ENCODE measurements around the gene IL1R2. TPM values are rescaled to one million over a fixed set of nuclear protein-coding genes. Genes with fewer than 3 reads are reported as not detected.

The IL1R2 gene
- total RNA-seq, 4 donors from 2014 or later, result 7.1 to 52.4 (median 29.9) TPM

GRCh38 chr2:102055346-102055990, 63.7 kb downstream of the IL1R2 start:
- in situ Hi-C loops (cut with MboI; ENCODE audit: low pct_ligation_motif_present in 1 of 4, low pct_unique_long_range_greater_than_20kb in 1 of 4, low sequenced_read_pairs in 3 of 4), result no loop called here
- TF ChIP-seq EP300 (IDR thresholded peaks at IDR 0.05; ENCODE audit: low read depth) (no peak), POLR2A (IDR thresholded peaks at IDR 0.05) (no peak), POLR2AphosphoS5 (IDR thresholded peaks at IDR 0.05) (no peak), CTCF (IDR thresholded peaks at IDR 0.05) (no peak)
- Histone ChIP-seq H3K4me1 (peaks cover 5 to 27% (median 21%) of the 10 kb centered on the region in 4 donors), H3K27me3 (no peaks in the 10 kb centered on the region), H3K4me3 (no peak overlapping the region), H3K27ac (peak overlapping the region; percentile 36 to 62 (median 44)), H3K36me3 (no peaks in the 10 kb centered on the region), H3K9me3 (no peaks in the 10 kb centered on the region)
- DNase-seq, result no peak
- intact Hi-C loops (cut with DNase I; ENCODE audit: low total_unique reads), result loop anchor here (10.0 kb wide), 2 partner anchors 91 to 179 kb away; no protein-coding TSS in a partner anchor
- WGBS, 2 donors (ENCODE audit: low coverage in 1 of 2), result 44 to 58% methylated on average over 3 to 5 of the region's 5 CpGs

GRCh38 chr2:102056079-102056581, 64.4 kb downstream of the IL1R2 start:
- no peak for DNase-seq
- intact Hi-C loops (cut with DNase I; ENCODE audit: low total_unique reads), result loop anchor here (10.0 kb wide), 2 partner anchors 91 to 179 kb away; no protein-coding TSS in a partner anchor
- Histone ChIP-seq H3K27me3 (no peaks in the 10 kb centered on the region), H3K9me3 (no peaks in the 10 kb centered on the region), H3K4me1 (peaks cover 5 to 25% (median 15%) of the 10 kb centered on the region in 4 donors), H3K4me3 (no peak overlapping the region), H3K36me3 (no peaks in the 10 kb centered on the region), H3K27ac (peak overlapping the region; percentile 36 to 62 (median 44))
- no peak for TF ChIP-seq EP300 (IDR thresholded peaks at IDR 0.05; ENCODE audit: low read depth)
- no peak for TF ChIP-seq CTCF (IDR thresholded peaks at IDR 0.05)
- no peak for TF ChIP-seq POLR2A (IDR thresholded peaks at IDR 0.05)
- TF ChIP-seq POLR2AphosphoS5 (IDR thresholded peaks at IDR 0.05), result no peak
- in situ Hi-C loops (cut with MboI; ENCODE audit: low pct_ligation_motif_present in 1 of 4, low pct_unique_long_range_greater_than_20kb in 1 of 4, low sequenced_read_pairs in 3 of 4), result no loop called here
- 86% methylated on average over 3 of the region's 3 CpGs; no CpG with 5 or more reads in 1 of the 2 donors for WGBS, 2 donors (ENCODE audit: low coverage in 1 of 2)

GRCh38 chr2:102057502-102058292, 65.9 kb downstream of the IL1R2 start:
- in situ Hi-C loops (cut with MboI; ENCODE audit: low pct_ligation_motif_present in 1 of 4, low pct_unique_long_range_greater_than_20kb in 1 of 4, low sequenced_read_pairs in 3 of 4), result no loop called here
- intact Hi-C loops (cut with DNase I; ENCODE audit: low total_unique reads), result loop anchor here (10.0 kb wide), 2 partner anchors 93 to 177 kb away; no protein-coding TSS in a partner anchor
- H3K9me3 ChIP-seq, result no peaks in the 10 kb centered on the region
- H3K27ac ChIP-seq, result peak overlapping the region; percentile 7 to 46 (median 18)
- no peak overlapping the region for H3K4me3 ChIP-seq
- H3K4me1 ChIP-seq, result peaks cover 1 to 24% (median 9%) of the 10 kb centered on the region in 4 donors
- 69 to 72% methylated on average over 9 to 14 of the region's 14 CpGs for WGBS, 2 donors (ENCODE audit: low coverage in 1 of 2)
- H3K27me3 ChIP-seq, result no peaks in the 10 kb centered on the region
- no peak for DNase-seq
- no peaks in the 10 kb centered on the region for H3K36me3 ChIP-seq
- TF ChIP-seq EP300 (IDR thresholded peaks at IDR 0.05; ENCODE audit: low read depth) (no peak), POLR2AphosphoS5 (IDR thresholded peaks at IDR 0.05) (no peak), POLR2A (IDR thresholded peaks at IDR 0.05) (no peak), CTCF (IDR thresholded peaks at IDR 0.05) (no peak)

- Histone ChIP-seq H3K4me3 (no peak overlapping the region), H3K36me3 (no peaks in the 10 kb centered on the region), H3K27me3 (no peaks in the 10 kb centered on the region), H3K4me1 (peaks cover 8 to 30% (median 13%) of the 10 kb centered on the region in 4 donors), H3K9me3 (no peaks in the 10 kb centered on the region), H3K27ac (peak overlapping the region; percentile 7 to 46 (median 18))
- in situ Hi-C loops (cut with MboI; ENCODE audit: low pct_ligation_motif_present in 1 of 4, low pct_unique_long_range_greater_than_20kb in 1 of 4, low sequenced_read_pairs in 3 of 4), result no loop called here
- TF ChIP-seq EP300 (IDR thresholded peaks at IDR 0.05; ENCODE audit: low read depth) (no peak), POLR2AphosphoS5 (IDR thresholded peaks at IDR 0.05) (no peak), CTCF (IDR thresholded peaks at IDR 0.05) (no peak), POLR2A (IDR thresholded peaks at IDR 0.05) (no peak)
- no peak for DNase-seq
- intact Hi-C loops (cut with DNase I; ENCODE audit: low total_unique reads), result loop anchor here (10.0 kb wide), 2 partner anchors 94 to 176 kb away; no protein-coding TSS in a partner anchor
- 80 to 84% methylated on average over 4 to 8 of the region's 8 CpGs for WGBS, 2 donors (ENCODE audit: low coverage in 1 of 2)
These were observed 66.6 kb downstream of the IL1R2 start for GRCh38 chr2:102058293-102058833.
